ENCODE results near the gene PAPOLA.

- no peak for TF ChIP-seq CTCF (IDR thresholded peaks at IDR 0.05; ENCODE audit: insufficient read depth, low read length, poor library complexity, severe bottlenecking)
- TF ChIP-seq EZH2phosphoT487 (conservative IDR thresholded peaks at IDR 0.05; ENCODE audit: low read length): no peak
Observed at GRCh38 chr14:96592591-96593386, 90.6 kb downstream of the PAPOLA start.
